Smooth muscle cell (in vitro differentiated cells): Measurements from ENCODE around the gene TNFSF12. TPM values are rescaled to one million over a fixed set of nuclear protein-coding genes. Genes with fewer than 3 reads are reported as not detected.

Source experiments
- DNase-seq: peaks from one replicate; lab custom pipeline; 2025; ENCODE audit not compliant: unreplicated experiment; lab: John Stamatoyannopoulos, UW
- H2AFZ ChIP-seq: fragments of 200-600 bp; sonication (generic); 2 replicates; pipeline ENCODE4 v1.6.0; 2016; ENCODE audit warnings: antibody characterized with exemption, low read depth, mild to moderate bottlenecking
- H3F3A ChIP-seq: fragments of 200-600 bp; sonication (generic); 2 replicates; pipeline ENCODE4 v1.6.0; 2017; ENCODE audit warnings: antibody characterized with exemption, low read depth
- H3K27ac ChIP-seq: fragments of 200-600 bp; sonication (generic); 2 replicates; pipeline ENCODE4 v1.5.1; 2016; ENCODE audit warnings: low read depth, mild to moderate bottlenecking
- H3K27me3 ChIP-seq: fragments of 200-600 bp; sonication (generic); 2 replicates; pipeline ENCODE4 v1.6.1; 2016; ENCODE audit warnings: low read depth, mild to moderate bottlenecking
- H3K36me3 ChIP-seq: fragments of 200-600 bp; sonication (generic); 2 replicates; pipeline ENCODE4 v1.5.1; 2016; ENCODE audit warnings: low read depth
- H3K4me1 ChIP-seq: fragments of 200-600 bp; sonication (generic); 2 replicates; pipeline ENCODE4 v1.5.1; 2016; ENCODE audit warnings: low read depth
- H3K4me2 ChIP-seq: fragments of 200-600 bp; sonication (generic); 2 replicates; pipeline ENCODE4 v1.6.0; 2016; ENCODE audit warnings: mild to moderate bottlenecking
- H3K4me3 ChIP-seq: fragments of 200-600 bp; sonication (generic); 2 replicates; pipeline ENCODE4 v1.5.1; 2016; ENCODE audit warnings: mild to moderate bottlenecking
- H3K79me2 ChIP-seq: fragments of 200-600 bp; sonication (generic); 2 replicates; pipeline ENCODE4 v1.6.0; 2016; ENCODE audit warnings: low read depth, mild to moderate bottlenecking
- H3K9ac ChIP-seq: fragments of 200-600 bp; sonication (generic); 2 replicates; pipeline ENCODE4 v1.6.0; 2016; ENCODE audit warnings: low read depth
- H3K9me3 ChIP-seq: fragments of 200-600 bp; sonication (generic); replicated peaks from 2 replicates; pipeline ENCODE4 v1.5.1; 2016; ENCODE audit warnings: low read depth
- H4K20me1 ChIP-seq: fragments of 200-600 bp; sonication (generic); 2 replicates; pipeline ENCODE4 v1.6.0; 2016; ENCODE audit warnings: low read depth
- CTCF ChIP-seq: fragments of 200-600 bp; sonication (generic); IDR thresholded peaks from 2 replicates; pipeline ENCODE4 v1.5.1; 2017; ENCODE audit warnings: borderline replicate concordance, mild to moderate bottlenecking, antibody characterized with exemption; ENCODE audit not compliant: insufficient read depth, poor library complexity, severe bottlenecking
- WGBS: methylation state at CpG from one replicate; pipeline ENCODE4 v1.1.7; 2016; ENCODE audit warnings: low lambda C conversion rate; 5-methylcytosine and 5-hydroxymethylcytosine counted together
- polyA plus RNA-seq: library from polyadenylated mRNA; unstranded; fragments of >200 nt; fragmentation: Nextera tagmentation; extraction: Ambion mirVana; gene quantifications from 2 replicates; pipeline ENCODE4 v1.2.1, GENCODE V29; 2016
- total RNA-seq: library from RNA; depleted of rRNA; stranded (reverse); fragments of >200 nt; gene quantifications from 2 replicates; pipeline ENCODE4 v1.2.3, GENCODE V29; 2014

TNFSF12 gene
- total and polyA plus RNA-seq, 2 experiments from 2014 or later = 6.2 to 13.6 TPM

DNA sequence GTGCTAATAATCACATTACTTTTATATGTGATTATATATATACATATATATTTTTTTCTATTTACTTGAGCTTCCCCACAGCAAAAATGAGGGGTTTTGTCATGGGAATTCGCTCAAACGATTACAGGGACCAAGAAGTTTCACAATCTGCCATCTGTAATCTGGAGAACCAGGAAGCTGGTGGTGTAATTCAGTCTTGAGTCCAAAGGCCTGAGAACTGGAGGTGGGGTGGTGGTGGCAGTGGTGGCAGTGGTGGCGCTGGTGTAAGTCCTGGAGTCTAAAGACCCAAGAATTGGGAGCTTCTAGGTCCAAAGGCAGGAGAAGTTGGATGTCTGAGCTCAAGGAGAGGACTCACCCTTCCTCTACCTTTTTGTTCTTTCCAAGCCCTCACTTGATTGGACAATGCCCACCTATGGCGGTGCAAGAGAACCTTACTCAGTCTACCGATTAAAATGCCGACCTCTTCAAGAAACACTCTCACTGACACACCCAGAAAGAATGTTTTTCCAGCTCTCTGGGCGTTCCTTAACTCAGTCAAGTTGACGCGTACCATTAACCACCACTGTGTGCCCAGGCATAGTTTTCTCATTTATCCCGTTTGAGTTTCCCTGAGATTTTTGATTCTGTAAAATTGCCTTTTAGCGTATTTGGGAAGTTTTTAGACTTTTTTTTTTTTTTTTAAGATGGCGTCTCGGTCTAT is 32.8 kb upstream of the TNFSF12 start:
- Histone ChIP-seq H3K4me2 (no peak overlapping the region), H4K20me1 (no peaks in the 10 kb centered on the region), H3K27me3 (no peaks in the 10 kb centered on the region), H3K4me1 (no peaks in the 10 kb centered on the region), H3K4me3 (no peak overlapping the region), H3K9me3 (no peaks in the 10 kb centered on the region), H3F3A (no peaks in the 10 kb centered on the region), H3K9ac (no peak overlapping the region), H2AFZ (no peak overlapping the region), H3K79me2 (no peaks in the 10 kb centered on the region), H3K27ac (no peak overlapping the region), H3K36me3 (no peaks in the 10 kb centered on the region)
- TF ChIP-seq CTCF = no peak
- DNase-seq = no peak
- 93% methylated on average over 13 of the region's 13 CpGs for WGBS

DNA sequence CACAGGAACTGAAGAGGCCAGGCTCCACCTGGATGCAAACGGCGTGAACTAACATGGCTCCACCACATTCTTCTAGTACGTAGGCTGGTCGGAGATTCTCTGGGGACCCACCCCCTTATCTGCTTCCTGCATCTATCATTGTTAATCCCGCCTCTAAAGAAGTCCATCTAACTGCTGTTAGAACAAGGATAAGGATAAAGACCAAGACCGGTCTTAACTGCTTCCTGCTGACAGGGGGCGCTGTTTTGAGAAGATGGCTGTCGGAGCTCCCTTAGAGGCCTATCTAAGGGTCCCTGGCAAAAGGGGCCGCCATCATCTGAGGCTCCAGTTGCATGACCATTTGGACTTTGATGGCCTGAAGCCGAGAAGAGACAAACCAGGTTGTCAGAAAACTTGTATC is 25.8 kb upstream of the TNFSF12 start:
- 56% methylated on average over 10 of the region's 10 CpGs for WGBS
- Histone ChIP-seq H3K79me2 (no peaks in the 10 kb centered on the region), H3K4me1 (no peaks in the 10 kb centered on the region), H3K27me3 (no peaks in the 10 kb centered on the region), H3F3A (no peaks in the 10 kb centered on the region), H3K36me3 (no peaks in the 10 kb centered on the region), H3K4me2 (no peak overlapping the region), H4K20me1 (no peaks in the 10 kb centered on the region), H3K27ac (no peak overlapping the region), H2AFZ (no peak overlapping the region), H3K9me3 (no peaks in the 10 kb centered on the region), H3K4me3 (no peak overlapping the region), H3K9ac (no peak overlapping the region)
- peak; percentile 37 for TF ChIP-seq CTCF
- DNase-seq = no peak

DNA sequence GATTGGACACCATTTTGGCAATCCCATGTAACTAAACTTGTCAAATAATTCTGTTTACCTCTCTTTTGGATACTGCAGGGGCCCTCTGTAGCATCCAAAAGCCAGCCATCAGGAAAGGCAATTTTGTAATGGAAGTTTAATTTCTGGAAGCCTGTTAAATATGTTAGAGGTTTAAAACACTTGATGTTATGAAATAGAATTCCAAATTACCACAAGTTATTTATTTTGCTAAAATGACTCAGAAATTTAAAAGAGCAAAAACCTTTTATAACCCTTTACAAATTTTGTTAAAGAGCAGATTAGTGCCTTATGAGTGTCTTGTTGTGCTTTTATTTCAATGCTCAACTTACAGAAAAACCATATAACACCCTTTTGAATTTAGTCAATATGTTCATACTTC is 20.0 kb upstream of the TNFSF12 start:
- no peaks in the 10 kb centered on the region for H3F3A ChIP-seq
- H3K4me2 ChIP-seq = no peak overlapping the region
- no peaks in the 10 kb centered on the region for H4K20me1 ChIP-seq
- H2AFZ ChIP-seq = no peak overlapping the region
- peaks cover 3% of the 10 kb centered on the region for H3K36me3 ChIP-seq
- no peaks in the 10 kb centered on the region for H3K79me2 ChIP-seq
- no peaks in the 10 kb centered on the region for H3K27me3 ChIP-seq
- no peak overlapping the region for H3K4me3 ChIP-seq
- no peak for TF ChIP-seq CTCF
- no peaks in the 10 kb centered on the region for H3K4me1 ChIP-seq
- peaks cover 4% of the 10 kb centered on the region for H3K9me3 ChIP-seq
- no peak overlapping the region for H3K27ac ChIP-seq
- no peak for DNase-seq
- H3K9ac ChIP-seq = no peak overlapping the region

- 82% methylated on average over 6 of the region's 6 CpGs for WGBS
- DNase-seq = no peak
Measured at GRCh38 chr17:7530023-7530900, 18.6 kb upstream of the TNFSF12 start.

More at GRCh38 chr17:7530023-7530900, 18.6 kb upstream of the TNFSF12 start:
- no peak overlapping the region for H3K27ac ChIP-seq
- H3K9ac ChIP-seq = no peak overlapping the region
- no peaks in the 10 kb centered on the region for H4K20me1 ChIP-seq
- no peaks in the 10 kb centered on the region for H3K4me1 ChIP-seq
- TF ChIP-seq CTCF = no peak
- no peak overlapping the region for H3K4me3 ChIP-seq
- peaks cover 4% of the 10 kb centered on the region for H3K9me3 ChIP-seq
- no peak overlapping the region for H3K4me2 ChIP-seq
- H3K27me3 ChIP-seq = no peaks in the 10 kb centered on the region
- H3K36me3 ChIP-seq = peaks cover 3% of the 10 kb centered on the region
- no peaks in the 10 kb centered on the region for H3K79me2 ChIP-seq
- H2AFZ ChIP-seq = no peak overlapping the region
- no peaks in the 10 kb centered on the region for H3F3A ChIP-seq
